GM19452 (cell line): Measurements from ENCODE around the gene FAM83E.
A peak's percentile ranks its signal among the peaks of the same experiment; 100 is the strongest.

Experiments used
- ATAC-seq: cut with Tn5 transposase; IDR thresholded peaks from one replicate; pipeline ENCODE4 v1.9.1; 2021; ENCODE audit not compliant: unreplicated experiment

Gene FAM83E

GRCh38 chr19:48613024-48613851, 1.6 kb downstream of the FAM83E start:
- ATAC-seq: no peak

DNA sequence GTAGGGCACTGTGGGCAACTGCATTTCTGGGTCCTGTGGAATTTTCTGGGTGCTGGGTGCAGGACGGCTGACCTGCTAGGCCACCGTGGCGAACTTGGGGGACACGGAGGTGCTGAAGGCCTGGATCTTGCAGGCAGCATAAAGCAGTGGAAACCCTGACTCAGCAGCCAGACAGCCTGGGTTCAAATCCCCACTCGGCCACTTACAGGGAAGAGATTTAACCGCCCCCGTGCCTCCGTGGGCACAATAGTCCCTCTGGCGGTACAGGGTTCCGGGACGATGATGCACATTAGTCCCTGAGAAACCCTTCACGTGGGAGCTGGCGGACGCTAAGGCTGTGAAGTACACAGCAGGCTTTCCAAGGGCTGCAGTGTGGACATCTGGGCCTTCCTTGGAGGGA, 3.0 kb downstream of the FAM83E start:
- no peak for ATAC-seq

- no peak for ATAC-seq
These were observed 5.2 kb downstream of the FAM83E start for GRCh38 chr19:48609571-48610108.

DNA sequence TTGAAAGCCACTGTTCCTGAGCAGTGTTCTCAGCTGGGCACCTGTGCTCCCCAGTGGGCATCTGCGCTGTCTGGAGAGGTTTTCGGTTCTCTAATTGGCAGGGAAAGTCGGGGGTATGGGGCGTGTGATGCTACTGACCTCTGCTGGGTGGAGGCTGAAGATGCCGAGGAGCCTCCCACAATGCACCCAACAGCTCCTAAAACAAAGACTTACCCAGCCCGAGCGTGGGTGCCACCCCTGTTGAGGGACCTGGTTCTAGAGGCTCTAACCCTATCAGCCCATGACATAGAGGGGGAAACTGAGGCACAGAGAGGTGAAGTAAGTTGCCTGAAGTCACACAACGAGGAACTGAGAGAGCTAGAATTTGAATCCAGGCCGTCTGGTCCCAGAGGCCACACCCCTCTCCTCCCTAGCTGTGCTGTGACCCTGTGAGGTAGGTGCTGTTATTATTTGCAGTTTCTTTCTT, 6.0 kb downstream of the FAM83E start:
- peak; percentile 55 for ATAC-seq

DNA sequence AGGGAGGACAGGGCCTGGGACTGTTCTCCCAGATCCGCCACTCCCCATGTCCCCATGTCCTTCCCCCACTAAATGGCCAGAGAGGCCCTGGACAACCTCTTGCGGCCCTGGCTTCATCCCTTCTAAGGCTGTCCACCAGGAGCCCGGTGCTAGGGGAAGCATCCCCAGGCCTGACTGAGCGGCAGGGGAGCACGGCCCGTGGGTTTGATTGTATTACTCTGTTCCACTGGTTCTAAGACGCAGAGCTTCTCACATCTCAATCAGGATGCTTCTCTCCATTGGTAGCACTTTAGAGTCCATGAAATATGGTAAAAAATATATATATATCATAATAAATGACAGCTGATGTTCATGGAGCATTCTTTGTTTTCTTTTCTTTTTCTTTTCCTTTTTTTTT, 7.5 kb downstream of the FAM83E start:
- no peak for ATAC-seq

DNA sequence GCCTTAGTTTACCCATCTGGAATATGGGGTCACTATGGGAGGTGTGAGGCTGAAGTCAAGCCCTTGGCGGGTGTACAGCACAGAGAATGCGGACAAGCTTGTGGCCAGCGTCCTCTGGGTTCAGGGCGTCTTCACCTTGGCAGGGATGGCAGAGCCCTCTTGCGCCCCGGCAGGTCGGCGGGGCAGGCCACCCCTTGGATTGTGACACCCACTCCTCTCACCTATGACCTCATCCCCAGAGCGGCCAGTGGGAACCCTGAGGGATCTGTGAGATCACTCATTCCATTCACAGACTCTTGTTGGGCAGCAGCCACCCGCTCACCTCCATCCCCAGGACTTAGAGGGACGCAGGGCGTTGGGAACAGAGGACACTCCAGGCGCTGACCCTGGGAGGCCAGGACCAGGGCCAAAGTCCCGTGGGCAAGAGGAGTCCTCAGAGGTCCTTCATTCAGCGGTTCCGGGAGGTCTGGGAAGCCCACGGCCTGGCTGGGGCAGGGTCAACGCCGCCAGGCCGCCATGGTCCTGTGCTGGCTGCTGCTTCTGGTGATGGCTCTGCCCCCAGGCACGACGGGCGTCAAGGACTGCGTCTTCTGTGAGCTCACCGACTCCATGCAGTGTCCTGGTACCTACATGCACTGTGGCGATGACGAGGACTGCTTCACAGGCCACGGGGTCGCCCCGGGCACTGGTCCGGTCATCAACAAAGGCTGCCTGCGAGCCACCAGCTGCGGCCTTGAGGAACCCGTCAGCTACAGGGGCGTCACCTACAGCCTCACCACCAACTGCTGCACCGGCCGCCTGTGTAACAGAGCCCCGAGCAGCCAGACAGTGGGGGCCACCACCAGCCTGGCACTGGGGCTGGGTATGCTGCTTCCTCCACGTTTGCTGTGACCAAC, 8.2 kb downstream of the FAM83E start, which contains the start of gene SPACA4:
TSS of gene SPACA4 (plus strand) at position 280 of the 896 bp plus-strand sequence. CDS start at position 517, 237 bp downstream.
- no peak for ATAC-seq

DNA sequence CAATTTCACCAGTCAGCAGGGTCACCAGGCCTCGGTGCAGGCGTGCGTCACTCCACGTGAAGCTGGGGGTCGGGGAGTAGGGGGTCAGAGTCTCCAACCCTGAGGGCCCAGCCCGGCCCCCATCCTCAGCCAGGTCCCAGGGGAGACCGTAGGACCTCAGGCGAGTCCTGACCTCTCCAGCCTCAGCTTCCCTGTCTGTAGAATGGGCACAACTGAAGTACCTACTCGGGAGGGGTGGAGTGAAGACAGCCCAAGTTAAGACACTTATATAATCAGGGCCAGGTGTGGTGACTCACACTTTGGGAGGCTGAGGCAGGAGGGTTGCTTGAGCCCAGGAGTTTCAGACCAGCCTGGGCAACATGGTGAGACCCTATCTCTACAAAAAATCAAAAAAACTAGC, 11.0 kb downstream of the FAM83E start:
- no peak for ATAC-seq

DNA sequence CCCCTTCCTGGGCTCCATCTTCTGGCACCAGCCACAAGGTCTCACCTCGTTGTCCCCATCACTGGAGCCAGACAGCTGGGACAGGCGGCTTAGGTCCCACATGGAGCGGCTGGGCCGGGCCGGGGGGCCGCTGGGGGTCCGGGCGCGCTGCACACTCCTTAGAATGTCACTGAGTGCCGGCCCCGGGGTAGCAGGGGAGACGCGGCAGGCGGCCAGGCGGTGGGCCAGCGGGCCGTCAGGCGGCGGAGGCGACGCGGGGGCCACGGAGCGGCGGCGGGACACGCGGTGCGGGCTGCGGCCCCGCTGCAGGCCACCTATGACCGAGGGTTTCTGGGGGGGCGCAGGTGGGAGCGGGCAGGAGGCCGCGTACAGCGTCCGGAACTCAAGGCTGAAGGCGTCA, 11.4 kb downstream of the FAM83E start:
- ATAC-seq: no peak

GRCh38 chr19:48603001-48603400, 11.9 kb downstream of the FAM83E start:
- ATAC-seq: no peak

DNA sequence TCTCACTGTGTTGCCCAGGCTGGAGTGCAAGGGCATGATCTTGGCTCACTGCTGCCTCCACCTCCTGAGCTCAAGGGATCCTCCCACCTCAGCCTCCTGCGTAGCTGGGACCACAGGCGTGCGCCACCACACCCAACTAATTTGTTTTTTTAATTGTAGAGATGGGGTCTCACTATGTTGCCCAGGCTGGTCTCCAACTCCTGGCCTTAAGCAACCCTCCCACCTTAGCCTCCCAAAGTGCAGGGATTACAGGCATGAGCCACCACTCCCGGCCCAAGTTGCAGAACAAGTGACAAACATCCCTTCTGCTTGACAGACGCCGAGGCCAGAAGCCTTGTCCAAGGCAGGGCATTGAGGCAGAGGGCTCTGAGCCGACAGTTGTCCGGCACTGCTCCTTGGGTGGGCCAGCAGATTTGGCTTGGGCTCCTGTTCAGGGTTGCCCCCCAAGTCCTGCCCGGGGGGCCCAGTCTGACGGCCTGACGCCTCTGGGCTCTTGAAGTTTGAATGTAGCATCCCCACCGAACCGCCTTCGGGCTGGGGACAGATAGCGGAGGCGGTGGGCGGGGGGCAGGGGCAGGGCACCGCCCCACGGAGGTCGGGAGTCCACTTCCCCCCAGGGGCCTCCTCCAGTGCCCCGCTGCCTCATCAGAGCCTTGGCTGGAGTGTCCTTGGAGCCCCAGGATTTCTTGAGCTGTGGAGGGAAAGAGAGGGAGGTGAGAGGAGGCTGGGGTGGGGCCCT, 14.0 kb downstream of the FAM83E start:
- ATAC-seq: no peak

- ATAC-seq: no peak
These were observed 15.7 kb downstream of the FAM83E start for GRCh38 chr19:48598996-48599700.

GRCh38 chr19:48596679-48597465, 18.0 kb downstream of the FAM83E start:
- ATAC-seq: no peak

GRCh38 chr19:48596237-48596636, 18.6 kb downstream of the FAM83E start:
- no peak for ATAC-seq

DNA sequence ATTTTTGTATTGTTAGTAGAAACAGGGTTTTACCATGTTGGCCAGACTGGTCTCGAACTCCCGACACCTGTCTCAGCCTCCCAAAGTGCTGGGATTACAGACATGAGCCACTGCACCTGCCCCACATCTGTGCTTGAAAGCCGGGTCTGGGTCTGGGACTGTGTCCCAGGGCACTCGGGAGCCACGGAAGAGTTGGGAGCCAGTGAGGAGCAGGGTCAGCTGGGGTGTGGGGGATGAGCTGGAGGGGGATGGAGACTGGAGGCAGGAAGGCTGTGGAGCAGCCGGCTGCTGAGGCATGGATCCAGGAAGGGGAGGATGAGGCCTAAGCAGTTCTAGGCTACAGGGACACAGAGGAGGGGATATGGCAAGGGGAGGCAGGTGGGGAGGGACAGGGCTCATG, 19.0 kb downstream of the FAM83E start:
- ATAC-seq: no peak

DNA sequence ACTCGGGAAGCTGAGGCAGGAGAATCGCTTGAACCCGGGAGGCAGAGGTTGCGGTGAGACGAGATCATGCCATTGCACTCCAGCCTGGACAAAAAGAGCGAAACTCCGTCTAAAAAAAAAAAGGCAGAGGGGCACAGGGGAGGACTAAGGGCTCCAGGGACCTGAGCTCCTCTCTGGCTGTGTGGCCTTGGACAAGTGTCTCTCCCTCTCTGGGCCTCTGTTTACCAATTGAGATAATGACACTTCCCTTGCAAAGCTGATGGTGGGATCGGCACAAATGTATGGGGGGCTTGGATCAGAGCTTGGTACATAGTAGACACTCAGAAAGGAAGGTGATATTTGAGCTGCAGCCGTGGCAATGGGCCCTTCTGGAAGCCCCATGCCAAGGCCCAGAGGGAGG, 19.7 kb downstream of the FAM83E start:
- no peak for ATAC-seq

DNA sequence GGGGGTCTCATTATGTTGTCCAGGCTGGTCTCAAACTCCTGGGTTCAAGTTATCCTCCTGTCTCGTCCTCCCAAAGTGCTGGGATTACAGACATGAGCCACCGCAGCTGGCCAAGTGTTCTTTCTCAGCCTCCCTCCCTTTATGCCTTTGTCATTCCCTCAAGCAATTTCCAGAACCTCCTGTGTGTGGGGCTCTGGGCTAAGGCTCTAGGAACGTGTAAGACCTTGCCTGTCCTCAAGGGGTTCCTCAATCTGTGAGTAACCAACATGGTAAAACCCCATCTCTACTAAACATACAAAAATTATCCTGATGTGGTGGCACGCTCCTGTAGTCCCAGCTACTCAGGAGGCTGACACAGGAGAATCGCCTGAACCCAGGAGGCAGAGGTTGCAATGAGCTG, 23.9 kb downstream of the FAM83E start:
- no peak for ATAC-seq

DNA sequence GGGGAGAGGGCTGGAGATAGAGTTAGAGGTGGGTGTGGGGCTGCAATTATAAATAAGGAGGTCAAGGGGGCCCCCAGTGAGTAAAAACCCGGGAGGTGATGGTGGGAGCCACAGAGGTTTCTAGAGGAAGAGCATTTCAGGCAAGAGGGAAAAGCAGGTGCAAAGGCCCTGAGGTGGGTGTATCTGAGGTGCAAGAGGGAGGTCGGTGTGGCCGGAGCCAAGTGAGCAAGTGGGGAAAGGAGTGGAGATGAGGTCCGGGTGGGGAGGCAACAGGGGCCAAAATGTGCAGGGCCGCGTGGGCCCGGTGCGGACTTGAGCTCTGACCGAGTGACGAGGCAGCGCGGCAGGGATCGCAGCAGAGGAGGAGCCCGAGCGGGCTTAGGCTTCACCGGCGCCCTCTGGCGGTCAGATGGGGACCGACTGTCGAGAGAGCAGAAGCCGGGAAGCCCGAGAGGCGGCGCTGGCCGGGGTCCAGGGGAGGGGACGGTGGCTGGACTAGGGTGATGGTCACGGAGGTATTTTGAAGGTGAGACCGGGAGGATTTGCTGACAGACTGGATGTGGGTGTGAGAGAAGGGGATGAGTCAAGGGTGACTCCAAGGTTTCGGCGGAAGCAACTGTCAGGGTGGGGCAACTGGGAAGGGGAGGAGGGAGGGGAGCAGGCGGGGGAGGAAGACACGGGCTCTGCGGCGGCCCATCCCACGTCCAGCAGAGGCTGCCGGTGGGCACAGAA, 26.0 kb downstream of the FAM83E start:
- ATAC-seq: no peak

DNA sequence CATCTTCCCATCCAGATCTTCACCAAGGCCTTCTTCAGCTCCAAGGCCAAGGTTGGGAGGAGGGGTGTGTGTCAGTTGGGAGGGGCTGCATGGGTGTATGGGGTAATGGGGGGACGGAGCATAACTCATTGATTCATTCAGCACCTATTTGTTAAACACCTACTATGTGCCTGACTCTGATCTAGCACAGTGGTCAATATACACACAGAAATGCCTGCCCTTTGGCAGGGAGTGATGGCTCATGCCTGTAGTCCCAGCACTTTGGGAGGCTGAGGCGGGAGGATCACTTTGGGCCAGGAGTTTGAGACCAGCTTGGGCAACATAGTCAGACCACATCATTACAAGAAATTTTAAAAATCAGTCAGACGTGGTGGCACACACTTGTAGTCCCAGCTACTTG, 27.5 kb downstream of the FAM83E start:
- ATAC-seq: no peak

DNA sequence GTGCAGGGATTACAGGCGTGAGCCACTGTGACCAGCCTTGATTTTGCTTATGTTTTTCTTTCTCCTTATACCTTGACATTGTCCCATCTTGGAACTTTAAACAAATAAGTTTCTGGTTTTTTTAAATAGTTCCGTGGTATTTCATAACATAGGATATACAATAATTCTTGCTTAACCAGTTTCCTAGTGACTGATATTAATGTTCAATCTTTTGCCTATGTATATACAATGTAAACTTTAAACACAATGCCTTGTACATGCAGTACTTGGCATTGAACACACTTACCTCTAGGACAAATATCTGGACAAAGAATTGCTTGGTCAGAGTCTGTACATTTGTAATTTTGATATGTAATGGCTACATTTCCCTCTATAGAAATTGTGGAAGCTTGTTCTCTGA, 32.7 kb downstream of the FAM83E start:
- no peak for ATAC-seq
